Ovary (tissue), 9 donors: Measurements from ENCODE around the gene RANBP6. TPM values are rescaled to one million over a fixed set of nuclear protein-coding genes. Genes with fewer than 3 reads are reported as not detected.

Source experiments
- DNase-seq, 5 donors: peaks; one replicate each; pipeline ENCODE4 v3.0.0-alpha.2; 2019 to 2020
- H3K27ac ChIP-seq, 2 donors: fragments of 200-600 bp; one replicate each; pipeline versions ENCODE4 v1.5.1 to v1.8.0; 2019 to 2022
- H3K27me3 ChIP-seq: fragments of 200-600 bp; one replicate; pipeline ENCODE4 v1.8.0; 2022
- H3K36me3 ChIP-seq: fragments of 200-600 bp; sonication (generic); one replicate; pipeline ENCODE4 v1.5.1; 2019
- H3K4me1 ChIP-seq: one replicate; pipeline ENCODE4 v1.8.1; 2013; ENCODE audit warnings: mild to moderate bottlenecking, moderate library complexity; ENCODE audit not compliant: insufficient read depth
- H3K4me3 ChIP-seq: fragments of 200-600 bp; sonication (generic); one replicate; pipeline ENCODE4 v1.5.1; 2017
- H3K9me3 ChIP-seq, 2 donors: fragments of 200-600 bp in 1 of 2; sonication (generic) in 1 of 2; one replicate each; pipeline versions ENCODE4 v1.5.1 to v1.8.1; 2013 to 2019; ENCODE audit warnings: mild to moderate bottlenecking in 1 of 2, moderate library complexity in 1 of 2
- CTCF ChIP-seq, 3 donors: fragments of 450-650 bp in 2 of 3; fragments of 200-600 bp in 1 of 3; IDR thresholded peaks; one replicate each; pipeline versions ENCODE4 v1.5.1 to v1.8.0; 2016 to 2022; ENCODE audit warnings: antibody characterized with exemption in 3 of 3, mild to moderate bottlenecking in 1 of 3
- EP300 ChIP-seq: sonication (generic); formaldehyde crosslinking; IDR thresholded peaks from one replicate; pipeline ENCODE4 v1.6.1; 2017; ENCODE audit warnings: antibody characterized with exemption
- POLR2A ChIP-seq: fragments of 450-650 bp; IDR thresholded peaks from one replicate; pipeline ENCODE4 v1.6.1; 2017; ENCODE audit warnings: antibody characterized with exemption, mild to moderate bottlenecking, moderate library complexity
- WGBS, 3 donors: extraction: QIAGEN DNeasy Blood & Tissue Kit in 1 of 3; methylation state at CpG; one replicate each; pipeline versions ENCODE4 v1.1.5 to v1.1.7; 2013 to 2017; 5-methylcytosine and 5-hydroxymethylcytosine counted together
- intact Hi-C, 4 donors: fragments of 100-400 bp; cut with DNase I; formaldehyde crosslinking; loops; one replicate each; pipeline versions ENCODE4 v1.11.0 to v1.15.1; 2022 to 2023
- polyA plus RNA-seq, 2 donors: library from polyadenylated mRNA; stranded (reverse); fragments of 200-250 nt in 1 of 2; fragments of 350-450 nt in 1 of 2; fragmentation: Illumina TruSeq in 1 of 2; extraction: RNeasy Lipid Tissue Mini Kit (QIAGEN cat#74804) in 1 of 2; gene quantifications; one replicate each; pipeline ENCODE4 v1.2.3, GENCODE V29; 2013 to 2014
- total RNA-seq, 7 donors: library from RNA; depleted of rRNA in 2 of 7; stranded (reverse); fragments of >200 nt in 2 of 7; fragmentation: NEBNext Ultra II Directional in 3 of 7; extraction: Animal tissue kit (Norgen Biotek cat#: 25700) in 3 of 7; gene quantifications; one replicate each; pipeline versions ENCODE4 v1.1.0 to v1.2.4, GENCODE V29; 2016 to 2023
- donor health status: DM: no; HTN: no; CAD: no; lungs with moderate emphysema.
- donor health status: DM: no; HTN: no; CAD: no.
- donor health status: Bipolar disorder and iron deficiency.
- donor health status: DM: yes; HTN: yes; CAD: no.
- donor health status: DM: no; HTN: no; CAD: no.
- donor health status: DM: yes; HTN: yes; CAD: no.

RANBP6 gene
- total and polyA plus RNA-seq, 9 donors = 6.4 to 18.1 (median 14.8) TPM

GRCh38 chr9:6048039-6048438 lies 32.6 kb upstream of the RANBP6 start:
- intact Hi-C loops = loop anchor here in 2 of 4 donors (5.0 to 10.0 kb wide), 2 partner anchors 153 to 161 kb away; partner anchors contain the start of gene MLANA (in 1 of the 2)
- WGBS, 3 donors = 88 to 90% (median 88%) methylated on average over 1 of the region's 1 CpG
- DNase-seq = no peak
- Histone ChIP-seq H3K27ac (no peak overlapping the region), H3K4me3 (no peak overlapping the region), H3K9me3 (no peaks in the 10 kb centered on the region), H3K4me1 (no peaks in the 10 kb centered on the region), H3K36me3 (no peaks in the 10 kb centered on the region), H3K27me3 (no peaks in the 10 kb centered on the region)
- TF ChIP-seq CTCF (IDR thresholded peaks at IDR 0.05) (no peak), POLR2A (no peak), EP300 (no peak)

- TF ChIP-seq EP300 (no peak), POLR2A (no peak), CTCF (IDR thresholded peaks at IDR 0.05) (no peak)
- Histone ChIP-seq H3K36me3 (no peaks in the 10 kb centered on the region), H3K4me3 (no peak overlapping the region), H3K27me3 (no peaks in the 10 kb centered on the region), H3K4me1 (no peaks in the 10 kb centered on the region), H3K27ac (no peak overlapping the region), H3K9me3 (no peaks in the 10 kb centered on the region)
- DNase-seq = no peak
- intact Hi-C loops = loop anchor here in 2 of 4 donors (5.0 to 10.0 kb wide), 2 partner anchors 152 to 160 kb away; partner anchors contain the start of gene MLANA (in 1 of the 2)
- WGBS, 3 donors = 68 to 75% (median 72%) methylated on average over 4 of the region's 4 CpGs
Measured at GRCh38 chr9:6047020-6047419, 31.6 kb upstream of the RANBP6 start.

- no peak overlapping the region for H3K4me3 ChIP-seq
- no peak for DNase-seq
- intact Hi-C loops = loop anchor here in 2 of 4 donors (5.0 to 10.0 kb wide), 2 partner anchors 151 to 158 kb away; partner anchors contain the start of gene MLANA (in 1 of the 2)
- no peaks in the 10 kb centered on the region for H3K9me3 ChIP-seq
- no peaks in the 10 kb centered on the region for H3K27me3 ChIP-seq
- 85 to 89% (median 89%) methylated on average over 4 of the region's 4 CpGs for WGBS, 3 donors
- H3K4me1 ChIP-seq = no peaks in the 10 kb centered on the region
- H3K36me3 ChIP-seq = no peaks in the 10 kb centered on the region
- H3K27ac ChIP-seq = no peak overlapping the region
- TF ChIP-seq CTCF (IDR thresholded peaks at IDR 0.05) (no peak), POLR2A (no peak), EP300 (no peak)
Measured at GRCh38 chr9:6045364-6045763, 29.9 kb upstream of the RANBP6 start.

- 89 to 91% (median 89%) methylated on average over 3 of the region's 3 CpGs for WGBS, 3 donors
- intact Hi-C loops = loop anchor here in 1 of 4 donors (10.0 kb wide), 1 partner anchor 145 kb away; the partner anchor contains the start of gene MLANA
- DNase-seq = no peak
- TF ChIP-seq POLR2A = no peak
- no peak for TF ChIP-seq EP300
- TF ChIP-seq CTCF (IDR thresholded peaks at IDR 0.05) = no peak
- Histone ChIP-seq H3K27ac (no peak overlapping the region), H3K4me1 (no peaks in the 10 kb centered on the region), H3K9me3 (no peaks in the 10 kb centered on the region), H3K27me3 (no peaks in the 10 kb centered on the region), H3K4me3 (no peak overlapping the region), H3K36me3 (no peaks in the 10 kb centered on the region)
Measured at GRCh38 chr9:6040077-6040476, 24.7 kb upstream of the RANBP6 start.
